Ishikawa (cell line): Measurements from ENCODE around the gene FOXB1.

Source experiments
- CEBPB ChIP-seq: IDR thresholded peaks from 2 replicates; pipeline ENCODE4 v1.6.1; 2012
- EGR1 ChIP-seq: IDR thresholded peaks from 2 replicates; pipeline ENCODE4 v1.6.1; 2012
- EP300 ChIP-seq: IDR thresholded peaks from 2 replicates; pipeline ENCODE4 v1.6.1; 2012; ENCODE audit warnings: borderline replicate concordance
- FOXM1 ChIP-seq: IDR thresholded peaks from 2 replicates; pipeline ENCODE4 v1.6.1; 2012; ENCODE audit warnings: low read depth, borderline replicate concordance
- RAD21 ChIP-seq: IDR thresholded peaks from 2 replicates; pipeline ENCODE4 v1.6.1; 2012; ENCODE audit warnings: low read depth
- TAF1 ChIP-seq: IDR thresholded peaks from 2 replicates; pipeline ENCODE4 v1.6.1; 2012; ENCODE audit warnings: low read depth, mild to moderate bottlenecking
- TEAD4 ChIP-seq: IDR thresholded peaks from 2 replicates; pipeline ENCODE4 v1.6.1; 2012
- USF1 ChIP-seq: IDR thresholded peaks from 2 replicates; pipeline ENCODE4 v1.6.1; 2012
- YY1 ChIP-seq: IDR thresholded peaks from 2 replicates; pipeline ENCODE4 v1.6.1; 2012; ENCODE audit warnings: low read depth
- ZBTB7A ChIP-seq: IDR thresholded peaks from 2 replicates; pipeline ENCODE4 v1.6.1; 2012; ENCODE audit warnings: low read depth
- TF ChIP-seq, protein P1 (sequence below): IDR thresholded peaks from 2 replicates; pipeline ENCODE4 v1.6.1; 2012
- TF ChIP-seq, protein P2 (sequence below): IDR thresholded peaks from 2 replicates; pipeline ENCODE4 v1.6.1; 2012; ENCODE audit warnings: low read depth, mild to moderate bottlenecking

DNA sequence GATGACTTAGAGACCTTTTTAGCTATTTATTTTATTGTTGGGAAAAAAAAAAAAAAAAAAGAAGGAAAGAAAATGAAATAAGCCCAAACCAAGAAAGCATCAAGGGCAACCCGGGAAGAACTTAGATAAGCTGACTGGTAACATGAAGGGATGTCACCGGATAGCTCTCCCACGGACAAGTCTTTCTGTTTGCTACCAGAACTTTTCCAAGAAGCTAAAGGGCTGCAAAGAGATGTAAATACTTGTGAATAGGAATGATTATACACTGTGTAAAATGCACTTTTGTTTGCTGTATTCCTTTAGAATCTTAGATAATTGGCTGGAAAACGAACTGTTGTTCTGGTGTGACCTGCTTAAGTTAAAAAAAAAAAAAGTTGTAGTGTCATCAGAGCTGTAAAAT lies 2.8 kb downstream of the FOXB1 start:
- TF ChIP-seq CEBPB (no peak), EP300 (no peak), TAF1 (no peak), RAD21 (no peak), ZBTB7A (no peak), YY1 (no peak), EGR1 (no peak), FOXM1 (no peak), TEAD4 (no peak), USF1 (no peak)
- TF ChIP-seq, protein P1, sequence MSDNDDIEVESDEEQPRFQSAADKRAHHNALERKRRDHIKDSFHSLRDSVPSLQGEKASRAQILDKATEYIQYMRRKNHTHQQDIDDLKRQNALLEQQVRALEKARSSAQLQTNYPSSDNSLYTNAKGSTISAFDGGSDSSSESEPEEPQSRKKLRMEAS, result no peak
- TF ChIP-seq, protein P2, sequence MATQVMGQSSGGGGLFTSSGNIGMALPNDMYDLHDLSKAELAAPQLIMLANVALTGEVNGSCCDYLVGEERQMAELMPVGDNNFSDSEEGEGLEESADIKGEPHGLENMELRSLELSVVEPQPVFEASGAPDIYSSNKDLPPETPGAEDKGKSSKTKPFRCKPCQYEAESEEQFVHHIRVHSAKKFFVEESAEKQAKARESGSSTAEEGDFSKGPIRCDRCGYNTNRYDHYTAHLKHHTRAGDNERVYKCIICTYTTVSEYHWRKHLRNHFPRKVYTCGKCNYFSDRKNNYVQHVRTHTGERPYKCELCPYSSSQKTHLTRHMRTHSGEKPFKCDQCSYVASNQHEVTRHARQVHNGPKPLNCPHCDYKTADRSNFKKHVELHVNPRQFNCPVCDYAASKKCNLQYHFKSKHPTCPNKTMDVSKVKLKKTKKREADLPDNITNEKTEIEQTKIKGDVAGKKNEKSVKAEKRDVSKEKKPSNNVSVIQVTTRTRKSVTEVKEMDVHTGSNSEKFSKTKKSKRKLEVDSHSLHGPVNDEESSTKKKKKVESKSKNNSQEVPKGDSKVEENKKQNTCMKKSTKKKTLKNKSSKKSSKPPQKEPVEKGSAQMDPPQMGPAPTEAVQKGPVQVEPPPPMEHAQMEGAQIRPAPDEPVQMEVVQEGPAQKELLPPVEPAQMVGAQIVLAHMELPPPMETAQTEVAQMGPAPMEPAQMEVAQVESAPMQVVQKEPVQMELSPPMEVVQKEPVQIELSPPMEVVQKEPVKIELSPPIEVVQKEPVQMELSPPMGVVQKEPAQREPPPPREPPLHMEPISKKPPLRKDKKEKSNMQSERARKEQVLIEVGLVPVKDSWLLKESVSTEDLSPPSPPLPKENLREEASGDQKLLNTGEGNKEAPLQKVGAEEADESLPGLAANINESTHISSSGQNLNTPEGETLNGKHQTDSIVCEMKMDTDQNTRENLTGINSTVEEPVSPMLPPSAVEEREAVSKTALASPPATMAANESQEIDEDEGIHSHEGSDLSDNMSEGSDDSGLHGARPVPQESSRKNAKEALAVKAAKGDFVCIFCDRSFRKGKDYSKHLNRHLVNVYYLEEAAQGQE, result no peak
